NCI-H446 treated with DMSO at 0.1 percent for 48 hours (cell line): ENCODE data around the gene RASAL2.
"Not testable (repeated sequence)": the region's sequence is repeated elsewhere in the genome, so short reads cannot be mapped to it uniquely, and the experiment has no call there.

Source experiments
- DNase-seq: peaks from one replicate; lab custom pipeline; 2025; lab: John Stamatoyannopoulos, UW

RASAL2 gene

DNA sequence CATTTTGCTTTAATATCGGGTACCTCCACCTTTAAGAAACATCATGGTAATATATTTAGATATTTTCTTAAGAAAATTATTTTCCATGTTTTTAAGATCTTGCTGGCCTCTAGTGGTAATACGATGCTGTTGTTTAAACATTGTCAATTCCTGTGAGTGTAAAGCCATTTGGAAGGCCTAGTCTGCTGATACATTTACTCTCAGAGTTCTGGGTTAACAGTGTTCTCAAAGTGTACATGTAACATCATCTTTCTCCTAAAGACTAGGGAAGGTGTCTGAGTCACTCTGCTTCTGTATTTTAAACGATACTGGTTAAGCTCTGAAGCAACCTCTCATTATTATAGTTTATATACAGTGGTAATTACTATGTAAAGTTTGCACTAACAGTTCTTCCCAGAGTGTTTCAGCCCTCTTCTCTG lies 189.1 kb downstream of the RASAL2 start:
- DNase-seq = peak; percentile 31

DNA sequence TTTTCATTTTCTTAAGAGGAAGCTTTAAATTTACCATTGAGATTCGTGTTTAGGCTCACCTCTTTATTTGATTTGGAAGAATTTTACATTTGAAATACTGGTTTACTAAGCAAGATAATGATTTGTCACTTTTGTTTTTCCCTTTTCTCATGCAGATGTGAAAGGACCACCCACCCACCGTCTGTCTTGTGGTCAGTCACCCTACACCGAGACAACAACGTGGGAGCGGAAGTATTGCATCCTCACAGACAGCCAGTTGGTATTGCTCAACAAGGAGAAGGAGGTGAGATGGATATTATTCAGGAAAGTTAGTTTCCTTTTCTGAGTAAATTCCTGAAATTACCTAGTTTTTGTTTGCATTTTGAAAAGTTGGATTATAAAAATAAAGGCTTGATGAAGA lies 189.5 kb downstream of the RASAL2 start:
- DNase-seq = no peak

DNA sequence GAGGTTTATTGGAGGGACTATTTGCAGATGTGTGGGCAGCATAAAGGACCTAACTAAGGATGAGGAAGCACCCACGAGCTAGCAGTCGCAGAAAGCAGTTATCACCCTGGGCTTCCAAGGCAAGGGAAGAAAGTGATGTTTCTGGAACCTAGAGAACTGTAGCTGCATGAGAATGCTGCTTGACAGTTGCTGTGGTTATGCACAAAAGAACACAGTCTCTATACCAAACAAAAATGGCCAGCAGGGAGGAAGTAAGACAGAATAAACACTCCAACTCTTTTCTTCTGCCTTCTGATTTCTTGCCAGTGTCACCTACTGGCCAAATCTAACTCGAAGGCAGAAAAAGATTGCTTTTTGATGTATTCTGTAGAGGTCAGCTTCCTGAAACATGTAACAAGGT lies 190.2 kb downstream of the RASAL2 start:
- no peak for DNase-seq

DNA sequence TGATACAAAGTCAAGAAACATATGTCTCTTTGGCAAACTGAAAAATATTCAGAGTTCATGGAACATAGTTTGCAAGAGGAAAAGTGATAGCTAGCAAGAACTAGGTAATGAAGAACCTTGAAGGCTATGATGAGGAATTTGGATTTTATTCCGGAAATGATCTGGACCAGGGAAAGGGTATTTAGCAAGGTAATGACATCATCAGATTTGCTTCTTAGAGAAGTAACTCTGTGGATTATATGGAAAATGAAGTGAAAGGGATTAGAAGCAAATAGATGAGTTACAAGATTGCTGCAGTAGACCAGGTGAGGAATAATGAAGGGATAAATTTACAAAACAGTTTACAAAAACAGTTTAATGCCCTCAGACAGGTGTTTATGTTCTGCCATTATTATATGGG lies 197.3 kb downstream of the RASAL2 start:
- no peak for DNase-seq

DNA sequence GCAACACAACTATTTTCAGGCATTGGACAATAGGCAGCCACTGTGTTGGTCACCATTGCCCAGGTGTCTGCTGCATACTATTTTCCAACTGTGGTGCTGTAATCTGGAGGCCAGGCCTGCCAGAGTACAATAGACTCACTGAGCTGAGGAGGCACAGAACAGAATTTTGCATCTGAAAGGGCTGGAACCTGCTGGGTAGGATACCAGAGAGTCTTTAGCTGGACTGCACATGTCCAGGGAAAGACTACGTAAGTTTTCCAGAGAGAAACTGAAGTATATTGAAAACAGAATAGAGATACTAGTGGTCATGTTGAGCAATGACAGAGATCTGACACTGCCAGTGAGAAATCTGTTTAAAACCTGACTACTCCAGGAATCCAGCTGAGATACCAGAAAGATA lies 200.8 kb downstream of the RASAL2 start:
- DNase-seq = no peak

DNA sequence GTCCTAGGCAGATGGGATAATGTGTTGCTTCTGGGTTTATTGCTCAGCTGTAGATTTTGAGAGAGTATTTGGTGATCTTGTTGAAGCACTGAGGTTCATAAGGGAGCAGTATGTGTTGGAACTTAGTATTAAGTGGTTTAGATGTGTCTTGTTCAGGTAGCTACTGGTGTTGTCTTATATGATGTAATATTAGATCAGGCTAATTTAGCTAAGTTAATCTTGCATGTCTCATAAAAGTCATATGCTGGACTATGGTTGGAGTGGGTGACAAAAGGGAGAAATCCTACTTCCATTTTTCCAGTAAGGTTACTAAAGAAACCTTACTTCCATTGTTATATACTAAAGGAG lies 206.4 kb downstream of the RASAL2 start:
- DNase-seq = no peak

DNA sequence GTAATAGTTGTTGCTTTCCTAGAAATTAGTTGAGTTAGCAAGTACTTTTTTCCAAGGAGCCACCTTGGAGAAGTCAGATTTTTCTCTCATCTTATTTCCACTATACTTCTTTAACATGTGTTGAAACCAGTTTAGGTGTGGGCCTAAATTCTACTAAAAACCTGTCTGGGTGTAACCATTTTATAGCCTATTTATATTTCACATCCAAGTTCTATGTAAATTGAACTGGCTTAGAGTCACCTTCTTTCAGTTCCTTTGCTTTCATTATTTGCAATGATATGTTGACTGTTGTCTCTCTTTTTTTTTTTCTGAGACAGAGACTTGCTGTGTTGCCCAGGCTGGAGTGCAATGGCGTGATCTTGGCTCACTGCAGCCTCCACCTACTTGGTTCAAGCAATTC lies 207.2 kb downstream of the RASAL2 start:
- DNase-seq = no peak

DNA sequence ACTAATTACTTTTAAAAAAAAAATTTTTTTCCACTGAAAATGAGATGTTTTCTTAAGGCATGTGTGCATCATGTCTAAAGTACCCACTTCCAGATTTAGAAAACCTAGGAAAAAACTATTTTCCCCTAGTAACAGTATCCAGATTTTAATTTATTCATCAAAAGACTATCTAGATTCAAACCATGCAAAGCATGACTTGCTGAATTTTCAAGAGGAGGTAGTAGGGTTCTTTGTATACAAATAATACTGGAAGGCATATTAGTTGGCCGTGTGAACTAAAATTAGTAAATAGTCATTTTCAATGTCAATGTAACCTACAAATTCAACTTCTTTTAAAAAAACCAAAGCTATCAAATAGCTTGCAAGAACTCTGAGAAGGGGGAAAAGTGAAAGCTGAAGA lies 213.4 kb downstream of the RASAL2 start:
- DNase-seq = no peak

DNA sequence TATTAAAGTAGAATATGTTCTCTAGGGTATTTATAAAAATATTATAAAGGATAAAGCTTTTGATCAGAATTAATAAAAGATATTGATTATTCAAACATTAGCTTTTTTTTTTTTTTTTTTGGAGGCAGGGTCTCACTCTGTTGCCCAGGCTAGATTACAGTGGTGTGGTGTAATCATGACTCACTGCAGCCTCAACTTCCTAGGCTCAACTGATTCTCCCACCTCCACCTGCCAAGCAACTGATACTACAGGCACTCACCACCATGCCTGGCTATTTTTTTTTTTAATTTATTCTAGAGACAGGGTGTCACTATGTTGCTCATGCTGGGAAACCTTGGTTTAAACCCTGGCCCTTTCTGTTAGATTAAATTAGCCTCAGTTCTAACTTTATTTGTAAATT lies 214.5 kb downstream of the RASAL2 start:
- no peak for DNase-seq

DNA sequence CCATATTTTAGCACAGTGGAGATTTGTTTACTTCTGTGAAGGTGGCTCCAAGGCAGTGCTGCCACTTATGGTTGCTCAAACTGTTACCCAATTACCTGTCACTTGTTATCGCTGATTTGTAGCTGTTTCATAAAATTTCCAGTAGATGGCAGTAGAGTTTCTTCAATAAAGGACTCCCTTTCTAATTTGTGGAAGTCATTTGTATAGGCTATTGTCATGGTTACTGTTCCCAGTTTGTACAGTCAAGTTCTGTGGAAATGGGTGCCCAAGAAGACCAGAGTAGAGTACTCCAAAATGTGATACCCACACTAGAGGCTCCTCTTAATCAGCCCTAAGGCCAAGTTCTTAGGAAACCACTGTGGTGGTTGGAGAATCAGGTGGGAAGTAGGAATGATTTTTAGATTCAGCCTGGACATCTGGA lies 216.8 kb downstream of the RASAL2 start:
- peak; percentile 71 for DNase-seq

DNA sequence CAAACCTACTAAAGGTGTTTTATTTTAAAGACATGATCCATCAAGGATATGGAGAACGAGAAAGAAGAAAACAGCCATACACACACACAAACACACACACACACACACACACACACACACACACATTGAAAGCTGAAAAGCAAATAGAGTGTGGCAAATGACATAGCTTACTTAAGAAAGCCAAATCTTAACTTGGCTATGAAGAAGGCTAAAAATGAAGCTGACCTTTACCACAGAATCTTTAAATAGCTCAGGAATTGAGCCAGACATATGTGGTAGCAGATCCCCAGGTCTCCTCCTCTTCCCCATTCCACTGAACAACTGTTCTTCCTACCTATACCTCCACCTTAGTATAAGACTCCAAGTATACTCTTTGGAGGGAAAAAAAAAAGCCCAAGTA lies 217.3 kb downstream of the RASAL2 start:
- no peak for DNase-seq

DNA sequence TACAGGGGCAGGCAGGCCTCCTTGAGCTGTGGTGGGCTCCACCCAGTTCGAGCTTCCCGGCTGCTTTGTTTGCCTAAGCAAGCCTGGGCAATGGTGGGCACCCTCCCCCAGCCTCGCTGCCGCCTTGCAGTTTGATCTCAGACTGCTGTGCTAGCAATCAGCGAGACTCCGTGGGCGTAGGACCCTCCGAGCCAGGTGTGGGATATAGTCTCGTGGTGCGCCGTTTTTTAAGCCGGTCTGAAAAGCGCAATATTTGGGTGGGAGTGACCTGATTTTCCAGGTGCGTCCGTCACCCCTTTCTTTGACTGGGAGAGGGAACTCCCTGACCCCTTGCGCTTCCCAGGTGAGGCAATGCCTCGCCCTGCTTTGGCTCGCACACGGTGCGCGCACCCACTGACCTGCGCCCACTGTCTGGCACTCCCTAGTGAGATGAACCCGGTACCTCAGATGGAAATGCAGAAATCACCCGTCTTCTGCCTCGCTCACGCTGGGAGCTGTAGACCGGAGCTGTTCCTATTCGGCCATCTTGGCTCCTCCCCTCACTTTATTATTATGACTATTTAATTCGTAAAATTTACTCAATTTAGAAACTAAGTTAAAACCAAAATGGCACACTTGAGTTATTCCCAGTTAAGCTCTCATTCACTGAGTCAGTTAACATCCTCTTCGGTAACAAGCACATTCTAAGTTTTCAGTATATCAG lies 226.5 kb downstream of the RASAL2 start:
- not testable (repeated sequence) for DNase-seq

DNA sequence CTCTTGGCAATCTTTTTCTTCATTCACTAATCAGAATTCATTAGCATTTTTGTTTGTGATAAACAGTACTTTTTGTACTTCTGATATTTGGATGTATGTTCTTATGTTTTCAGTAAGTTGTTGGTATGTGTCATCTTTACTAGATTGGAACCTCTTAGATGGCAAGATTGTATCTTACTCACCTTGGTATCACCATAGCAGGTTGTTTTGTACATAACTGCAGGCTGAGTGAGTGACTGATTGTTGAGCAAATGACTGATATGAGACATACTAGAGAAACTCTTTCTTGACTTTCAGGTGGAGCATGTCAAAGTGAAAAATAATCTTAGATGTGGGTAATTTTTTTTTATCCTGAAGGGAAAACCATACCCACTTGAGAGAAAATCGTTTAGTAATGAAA lies 229.2 kb downstream of the RASAL2 start:
- DNase-seq = no peak

DNA sequence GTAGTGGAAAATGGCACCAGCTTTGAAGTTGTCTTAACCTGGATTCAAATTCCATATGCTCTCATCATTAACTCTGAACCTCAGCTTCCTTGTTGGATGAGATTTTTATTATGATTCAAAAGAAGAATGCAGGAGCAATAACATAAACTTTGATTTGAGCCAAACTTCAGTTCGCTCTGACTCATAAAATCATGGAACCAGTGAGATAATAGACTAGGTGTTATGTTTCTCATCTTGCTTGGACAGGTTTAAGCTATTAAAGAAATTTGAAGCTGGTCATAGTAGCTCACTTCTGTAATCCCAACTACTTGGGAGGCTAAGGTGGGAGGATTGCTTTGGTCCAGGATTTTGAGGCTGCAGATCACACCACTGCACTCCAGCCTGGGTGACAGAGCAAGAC lies 230.1 kb downstream of the RASAL2 start:
- DNase-seq = no peak

DNA sequence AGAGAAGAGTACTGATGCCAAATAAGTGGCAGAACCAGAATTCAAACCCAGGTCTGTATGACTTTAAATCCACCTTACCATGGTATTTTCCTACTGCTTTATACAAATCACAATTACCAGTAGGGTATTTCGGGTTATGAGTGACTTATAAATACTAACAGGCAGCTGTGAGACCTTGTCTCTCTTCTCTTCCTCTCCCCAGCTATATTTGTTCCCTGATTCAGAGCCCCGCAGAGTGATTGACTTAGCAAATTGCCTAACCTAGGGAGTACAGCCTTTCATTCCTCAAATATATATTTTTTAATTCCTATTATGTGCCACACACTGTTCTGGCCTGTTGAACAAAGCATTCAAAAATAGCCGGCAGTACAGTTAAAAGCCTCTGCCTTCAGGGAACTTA lies 234.8 kb downstream of the RASAL2 start:
- no peak for DNase-seq

DNA sequence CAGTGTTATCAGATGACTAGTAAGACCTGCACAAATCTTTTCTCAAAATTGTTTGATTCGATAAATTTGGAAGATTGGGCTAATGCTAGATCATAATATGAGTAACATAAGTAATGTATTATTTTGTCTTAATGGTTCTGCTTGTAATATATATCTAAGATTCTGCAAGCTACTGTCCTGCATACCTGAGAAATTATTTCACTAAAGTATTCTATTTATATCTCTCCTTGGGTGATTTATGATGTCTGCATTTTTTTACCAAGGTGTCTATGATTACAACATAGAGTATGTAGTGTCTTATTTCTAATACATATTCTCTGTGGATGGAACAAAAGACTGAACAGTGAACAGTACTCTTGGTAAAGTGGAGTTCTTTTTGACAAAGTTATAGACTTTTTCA lies 236.2 kb downstream of the RASAL2 start:
- DNase-seq = no peak

DNA sequence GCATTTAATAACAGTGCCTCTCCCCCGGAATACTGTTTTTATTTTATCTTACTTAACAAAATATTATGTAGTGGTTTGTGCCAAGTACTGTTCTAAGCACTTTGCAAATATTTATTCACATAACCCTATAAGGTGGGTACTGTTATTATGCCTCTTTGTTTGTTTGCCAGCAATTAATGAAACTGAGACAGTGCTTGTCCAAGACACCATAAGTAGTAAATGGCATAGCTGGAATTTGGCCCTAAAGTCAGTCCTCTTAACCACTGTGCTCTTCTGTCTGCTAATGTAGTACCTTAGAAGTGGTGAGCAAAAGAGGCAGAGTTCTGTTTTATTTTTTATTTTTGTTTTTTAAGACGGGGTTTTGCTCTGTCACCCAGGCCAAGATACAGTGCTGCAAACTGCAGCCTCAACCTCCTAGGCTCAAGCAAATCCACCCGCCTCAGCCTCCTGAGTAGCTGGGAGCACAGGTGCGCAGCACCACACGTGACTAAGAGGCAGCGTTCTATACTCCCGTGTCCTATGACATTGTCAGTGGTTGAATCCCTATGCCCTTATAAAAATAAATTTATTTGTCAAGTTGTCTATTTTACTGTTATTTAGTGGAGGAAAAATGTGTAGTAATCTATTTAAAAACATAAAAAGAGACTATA lies 237.1 kb downstream of the RASAL2 start:
- no peak for DNase-seq

DNA sequence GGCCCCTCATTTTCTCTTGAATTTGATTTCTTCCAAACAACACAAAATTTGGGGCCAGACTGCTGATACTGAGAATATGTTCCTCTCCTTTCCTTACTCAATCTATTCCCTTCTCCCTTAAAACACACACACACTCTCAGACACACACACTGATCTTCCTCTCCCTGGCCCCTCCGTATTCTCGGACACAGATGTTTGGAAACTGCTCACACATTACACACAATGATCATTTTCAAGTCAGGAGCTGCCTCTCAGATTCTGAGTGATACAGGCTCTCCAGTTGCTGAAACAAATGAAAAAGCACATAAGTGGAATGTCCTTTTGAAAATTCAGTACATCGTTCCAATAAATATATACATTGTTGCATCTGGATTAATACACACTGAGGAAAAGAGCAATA lies 241.5 kb downstream of the RASAL2 start:
- no peak for DNase-seq

DNA sequence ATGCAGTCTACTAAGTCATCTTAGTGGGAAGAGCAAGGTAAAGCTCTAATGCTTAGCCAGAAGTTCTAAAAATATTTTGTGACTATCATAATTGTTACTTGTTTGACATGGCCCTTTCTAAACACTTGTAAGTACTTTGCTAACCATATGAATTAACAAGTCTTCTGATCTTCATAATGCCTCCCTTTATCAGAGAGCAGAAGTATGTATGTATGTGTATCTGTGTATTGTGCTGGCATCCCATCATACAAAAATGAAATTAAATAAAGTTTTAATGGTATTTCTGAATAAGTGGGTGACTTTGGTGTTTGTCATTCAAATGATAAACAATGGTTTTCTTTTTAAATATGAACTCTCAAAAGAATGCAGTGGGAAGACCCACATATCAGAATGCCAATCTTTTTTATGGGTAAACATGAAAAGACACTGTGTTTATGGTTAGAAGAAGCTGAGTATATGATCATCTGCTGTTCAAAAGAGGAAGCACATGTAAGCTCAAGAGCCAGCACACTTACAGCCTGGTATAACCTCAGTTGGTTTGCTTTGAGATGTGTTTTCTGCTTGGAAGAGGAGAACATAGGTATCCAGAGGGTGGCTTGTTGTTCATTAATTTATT lies 243.3 kb downstream of the RASAL2 start:
- no peak for DNase-seq

DNA sequence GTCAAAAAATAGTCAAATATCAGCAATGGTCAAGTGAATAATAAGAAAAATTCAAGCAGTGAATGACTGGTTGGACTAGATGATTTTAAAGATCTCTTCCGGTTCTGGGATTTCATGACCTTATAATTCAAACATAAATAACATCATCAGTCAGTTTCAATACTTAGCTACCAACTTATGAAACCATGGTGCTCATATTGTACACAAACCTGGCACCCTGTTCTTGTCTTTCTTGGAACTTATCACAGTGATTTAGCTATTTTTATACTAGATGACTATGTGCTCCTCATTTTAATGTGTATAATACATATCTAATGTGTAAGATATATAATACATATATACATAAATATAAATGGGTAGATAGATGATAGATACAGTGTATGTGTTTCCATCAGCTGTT lies 245.9 kb downstream of the RASAL2 start:
- no peak for DNase-seq

DNA sequence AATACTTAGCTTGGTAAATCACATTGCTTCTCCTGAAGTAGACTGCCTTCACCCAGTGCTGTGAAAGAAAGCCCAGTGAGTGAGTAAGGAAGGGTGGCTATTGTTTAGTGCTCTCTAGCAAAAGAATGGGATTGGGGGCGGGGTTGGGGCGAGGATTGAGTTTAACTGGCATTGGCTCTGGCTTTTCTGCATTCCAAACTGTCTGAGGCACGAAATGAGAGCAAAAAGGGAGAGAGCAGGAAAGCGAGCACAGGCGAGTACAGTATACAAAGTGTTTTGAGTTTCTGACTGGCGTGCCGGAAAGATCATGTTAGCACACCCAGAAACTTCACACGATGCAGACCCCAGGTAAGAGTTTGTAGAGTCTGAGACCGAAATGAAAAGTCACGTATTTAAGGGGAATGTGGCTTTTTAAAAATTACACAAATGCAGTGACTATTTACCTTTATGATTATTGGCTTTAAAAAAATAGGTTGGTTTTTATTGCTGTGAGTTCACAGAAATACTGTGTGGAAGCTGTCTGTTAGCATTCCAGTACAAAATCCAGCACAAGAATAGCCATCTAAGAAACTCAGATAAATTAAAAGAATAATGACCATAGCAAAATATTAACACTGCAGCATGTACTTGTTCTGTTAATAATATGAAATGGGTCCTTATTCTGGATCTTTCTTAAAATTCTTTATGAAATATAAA lies 247.5 kb downstream of the RASAL2 start:
- no peak for DNase-seq

DNA sequence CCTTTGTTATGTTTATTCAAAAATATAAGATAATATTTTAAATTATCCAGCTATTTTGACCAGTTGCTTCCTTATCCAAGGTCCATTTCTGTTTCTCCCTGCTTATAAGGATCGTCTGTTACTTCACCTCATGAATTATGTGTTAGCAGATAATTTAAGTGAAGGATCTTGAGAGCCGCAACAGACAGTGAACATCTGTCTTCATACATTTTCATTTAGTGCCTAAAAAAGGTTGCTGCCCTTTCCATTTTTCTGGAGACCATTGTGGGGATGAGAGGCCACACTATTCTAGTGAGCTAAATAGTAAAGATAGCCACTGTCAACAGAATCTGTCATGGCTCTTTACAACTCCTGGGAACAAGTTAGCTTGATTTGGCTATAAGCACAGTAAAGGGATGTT lies 248.8 kb downstream of the RASAL2 start:
- no peak for DNase-seq

DNA sequence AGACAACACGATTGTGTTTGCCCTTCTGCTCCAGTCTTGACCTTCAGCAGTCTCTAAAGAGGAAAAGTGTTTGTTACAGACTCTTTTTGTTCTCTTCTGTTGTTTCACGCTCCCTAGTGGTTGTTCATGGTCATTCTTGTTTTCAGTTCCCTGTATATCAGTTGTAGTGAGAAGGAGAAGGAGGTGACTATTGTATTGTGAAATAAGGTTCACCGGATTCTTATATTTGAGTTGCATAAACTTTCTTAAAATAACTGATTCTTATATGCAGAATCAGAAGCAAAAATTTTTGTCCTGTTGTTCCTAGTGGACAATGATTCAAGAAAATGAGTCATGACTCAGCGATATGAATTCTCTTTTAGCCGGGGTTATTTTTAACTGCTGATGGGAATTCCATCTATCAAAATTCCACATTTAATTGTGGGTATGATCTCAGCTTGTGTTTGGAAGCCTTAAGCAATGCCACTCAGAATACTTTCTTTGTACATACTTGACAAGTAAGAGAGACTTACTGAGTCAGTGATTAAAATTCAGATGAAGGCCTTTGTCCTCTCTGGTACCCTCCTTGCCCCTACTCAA lies 250.7 kb downstream of the RASAL2 start:
- no peak for DNase-seq
